Neutrophil (primary cell): ENCODE results near the gene EXOC3L4.

ENCODE experiments used
- H3K27ac ChIP-seq: fragments of 200-600 bp; sonication (generic); 2 replicates; pipeline ENCODE4 v1.5.1; 2016; ENCODE audit warnings: mild to moderate bottlenecking, moderate library complexity
- H3K27me3 ChIP-seq: fragments of 200-600 bp; sonication (generic); 2 replicates; pipeline ENCODE4 v1.6.0; 2016; ENCODE audit warnings: mild to moderate bottlenecking
- H3K36me3 ChIP-seq: fragments of 200-600 bp; sonication (generic); 2 replicates; pipeline ENCODE4 v1.5.1; 2017
- H3K4me1 ChIP-seq, 2 experiments: fragments of 200-600 bp in 1 of 2; sonication (generic) in 1 of 2; 1 replicate in 1 of 2; 2 replicates in 1 of 2; pipeline versions ENCODE4 v1.5.1 to v1.6.1; 2013 to 2016; ENCODE audit warnings: low read depth in 1 of 2, low read length in 1 of 2, mild to moderate bottlenecking in 1 of 2, moderate library complexity in 1 of 2; ENCODE audit not compliant: control insufficient read depth in 1 of 2, insufficient read depth in 1 of 2
- H3K4me3 ChIP-seq, 2 experiments: fragments of 200-600 bp in 1 of 2; sonication (generic) in 1 of 2; 1 replicate in 1 of 2; 2 replicates in 1 of 2; pipeline ENCODE4 v1.5.1; 2013 to 2016; ENCODE audit warnings: low read depth in 1 of 2, low read length in 1 of 2, mild to moderate bottlenecking in 1 of 2, moderate library complexity in 1 of 2
- H3K9me3 ChIP-seq: fragments of 200-600 bp; sonication (generic); 2 replicates; pipeline ENCODE4 v1.5.1; 2016
- TF ChIP-seq, protein P1 (sequence below): fragments of 200-600 bp; sonication (generic); IDR thresholded peaks from 2 replicates; pipeline ENCODE4 v1.5.1; 2016; ENCODE audit warnings: antibody characterized with exemption

The EXOC3L4 gene

DNA sequence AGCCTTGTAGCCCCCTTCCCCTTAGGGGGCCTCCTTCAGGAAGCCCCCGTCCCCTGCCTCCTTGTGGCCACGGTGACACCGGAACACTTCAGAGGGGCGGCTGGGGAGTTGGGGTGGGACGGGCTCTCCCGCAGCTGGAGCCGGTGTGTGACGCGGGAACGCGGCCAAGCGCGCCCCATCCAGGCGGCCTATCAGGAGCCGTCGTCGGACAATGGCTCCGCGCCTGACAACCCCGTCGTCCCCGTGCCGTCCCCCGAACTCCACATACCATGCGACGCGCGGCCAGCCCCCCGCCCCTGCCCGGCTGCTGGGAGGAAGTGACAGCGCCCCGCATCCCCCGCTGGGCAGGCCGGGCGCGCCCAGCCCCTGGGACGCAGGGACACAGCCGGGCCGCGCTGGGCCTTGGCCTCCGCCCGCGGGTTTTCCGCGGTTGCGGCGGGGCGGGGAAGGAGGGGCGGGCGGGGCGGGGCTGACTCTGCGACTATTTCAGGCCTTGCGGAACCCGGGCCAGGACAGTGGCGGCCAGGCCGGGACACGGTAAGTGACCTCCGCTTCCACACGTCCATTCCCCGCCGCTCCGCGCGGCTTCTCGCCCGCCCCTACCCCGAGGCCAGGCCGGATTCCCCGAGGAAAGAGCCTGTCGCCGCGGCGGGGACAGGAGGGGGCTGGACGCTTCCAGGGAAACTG, 28.6 kb downstream of the EXOC3L4 start, which contains the start of gene TNFAIP2:
Gene TNFAIP2 (plus strand): TSS at position 515 of the 687 bp plus-strand sequence. CDS start 2,997 bp downstream, outside the sequence.
- H3K36me3 ChIP-seq = peaks cover 39% of the 10 kb centered on the region
- H3K9me3 ChIP-seq = no peaks in the 10 kb centered on the region
- TF ChIP-seq, protein P1, sequence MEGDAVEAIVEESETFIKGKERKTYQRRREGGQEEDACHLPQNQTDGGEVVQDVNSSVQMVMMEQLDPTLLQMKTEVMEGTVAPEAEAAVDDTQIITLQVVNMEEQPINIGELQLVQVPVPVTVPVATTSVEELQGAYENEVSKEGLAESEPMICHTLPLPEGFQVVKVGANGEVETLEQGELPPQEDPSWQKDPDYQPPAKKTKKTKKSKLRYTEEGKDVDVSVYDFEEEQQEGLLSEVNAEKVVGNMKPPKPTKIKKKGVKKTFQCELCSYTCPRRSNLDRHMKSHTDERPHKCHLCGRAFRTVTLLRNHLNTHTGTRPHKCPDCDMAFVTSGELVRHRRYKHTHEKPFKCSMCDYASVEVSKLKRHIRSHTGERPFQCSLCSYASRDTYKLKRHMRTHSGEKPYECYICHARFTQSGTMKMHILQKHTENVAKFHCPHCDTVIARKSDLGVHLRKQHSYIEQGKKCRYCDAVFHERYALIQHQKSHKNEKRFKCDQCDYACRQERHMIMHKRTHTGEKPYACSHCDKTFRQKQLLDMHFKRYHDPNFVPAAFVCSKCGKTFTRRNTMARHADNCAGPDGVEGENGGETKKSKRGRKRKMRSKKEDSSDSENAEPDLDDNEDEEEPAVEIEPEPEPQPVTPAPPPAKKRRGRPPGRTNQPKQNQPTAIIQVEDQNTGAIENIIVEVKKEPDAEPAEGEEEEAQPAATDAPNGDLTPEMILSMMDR = no peak
- H3K4me3 ChIP-seq = peak within 1 kb of the TSS; percentile 97 to 98
- peaks cover 63 to 70% of the 10 kb centered on the region in 2 experiments for H3K4me1 ChIP-seq
- H3K27ac ChIP-seq = peak within 1 kb of the TSS; percentile 97
- H3K27me3 ChIP-seq = no peaks in the 10 kb centered on the region

DNA sequence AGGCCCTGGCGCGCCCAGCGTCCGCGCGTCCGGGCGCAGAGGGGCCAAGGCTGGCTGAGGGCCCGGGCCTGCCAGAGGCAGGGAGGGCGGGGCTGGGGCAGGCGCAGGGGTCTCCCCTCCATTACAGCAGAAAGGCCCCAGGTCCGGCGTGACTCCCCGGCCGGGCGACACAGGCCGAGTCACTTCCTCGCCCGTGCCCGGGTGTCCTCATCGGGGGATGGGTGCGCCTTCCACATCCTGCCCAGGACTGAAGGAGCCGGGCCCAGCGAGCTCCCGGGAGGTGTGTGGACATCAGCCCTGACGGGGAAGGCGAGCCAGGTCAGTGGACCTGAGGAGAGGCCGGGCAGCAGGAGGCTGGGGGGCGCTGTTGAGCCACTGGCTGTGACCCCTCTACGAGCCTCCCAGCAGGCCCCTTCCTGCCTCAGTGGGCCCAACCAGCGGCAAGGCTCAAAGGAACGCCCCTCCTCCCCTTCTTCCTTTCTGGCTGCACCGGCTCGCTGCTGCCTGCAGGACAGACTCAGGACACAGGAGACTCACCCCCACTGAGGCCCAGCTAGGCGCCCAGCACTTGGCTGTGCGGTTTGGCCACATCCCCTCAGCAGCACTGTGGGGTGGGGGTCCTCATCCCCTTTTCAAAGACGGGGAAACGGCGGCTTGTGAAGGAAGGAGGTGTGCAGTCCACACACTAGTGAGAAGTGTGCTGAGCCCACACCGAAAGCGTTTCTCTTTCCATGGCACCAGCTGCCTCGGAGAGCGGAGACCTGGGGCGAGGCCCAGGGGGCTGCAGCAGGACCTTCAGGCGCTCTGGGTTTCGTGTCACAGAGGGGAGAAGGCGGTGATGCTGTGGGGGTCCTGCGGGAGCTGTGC, 29.3 kb downstream of the EXOC3L4 start:
- no peaks in the 10 kb centered on the region for H3K9me3 ChIP-seq
- TF ChIP-seq, protein P1 = peak; percentile 36
- H3K4me1 ChIP-seq = peaks cover 56 to 69% of the 10 kb centered on the region in 2 experiments
- H3K27ac ChIP-seq = peak overlapping the region; percentile 97
- peak overlapping the region; percentile 97 to 98 for H3K4me3 ChIP-seq
- H3K27me3 ChIP-seq = no peaks in the 10 kb centered on the region
- peaks cover 46% of the 10 kb centered on the region for H3K36me3 ChIP-seq

DNA sequence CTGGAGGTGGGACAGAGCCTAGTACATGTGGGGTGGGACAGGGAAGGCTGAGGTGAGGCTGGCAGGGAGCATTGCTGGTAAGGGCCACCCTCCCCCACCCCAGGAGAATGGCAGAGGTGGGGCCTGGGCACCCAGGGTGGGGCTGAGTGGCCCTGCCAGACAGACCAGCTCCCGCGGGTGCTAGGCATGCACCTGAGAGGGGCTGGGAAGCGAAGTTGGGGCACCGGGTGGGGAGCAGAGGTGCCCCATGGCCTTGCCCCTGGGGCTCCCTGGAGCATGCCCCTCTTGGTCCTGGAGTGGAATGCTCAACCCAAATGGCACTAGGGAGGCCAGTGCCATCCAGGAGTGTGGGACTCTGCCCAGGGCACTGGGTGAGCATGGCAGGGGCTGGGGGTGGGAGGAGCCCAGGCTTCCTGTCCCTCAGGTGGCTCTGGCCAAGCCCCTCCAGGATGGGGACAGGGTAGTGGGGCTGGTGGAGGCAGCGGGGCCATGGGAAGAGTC, 30.0 kb downstream of the EXOC3L4 start:
- Histone ChIP-seq H3K36me3 (peaks cover 53% of the 10 kb centered on the region), H3K9me3 (no peaks in the 10 kb centered on the region), H3K4me3 (peak overlapping the region; percentile 97 to 98), H3K4me1 (peaks cover 52 to 67% of the 10 kb centered on the region in 2 experiments), H3K27ac (peak overlapping the region; percentile 97), H3K27me3 (no peaks in the 10 kb centered on the region)
- TF ChIP-seq, protein P1 = no peak

DNA sequence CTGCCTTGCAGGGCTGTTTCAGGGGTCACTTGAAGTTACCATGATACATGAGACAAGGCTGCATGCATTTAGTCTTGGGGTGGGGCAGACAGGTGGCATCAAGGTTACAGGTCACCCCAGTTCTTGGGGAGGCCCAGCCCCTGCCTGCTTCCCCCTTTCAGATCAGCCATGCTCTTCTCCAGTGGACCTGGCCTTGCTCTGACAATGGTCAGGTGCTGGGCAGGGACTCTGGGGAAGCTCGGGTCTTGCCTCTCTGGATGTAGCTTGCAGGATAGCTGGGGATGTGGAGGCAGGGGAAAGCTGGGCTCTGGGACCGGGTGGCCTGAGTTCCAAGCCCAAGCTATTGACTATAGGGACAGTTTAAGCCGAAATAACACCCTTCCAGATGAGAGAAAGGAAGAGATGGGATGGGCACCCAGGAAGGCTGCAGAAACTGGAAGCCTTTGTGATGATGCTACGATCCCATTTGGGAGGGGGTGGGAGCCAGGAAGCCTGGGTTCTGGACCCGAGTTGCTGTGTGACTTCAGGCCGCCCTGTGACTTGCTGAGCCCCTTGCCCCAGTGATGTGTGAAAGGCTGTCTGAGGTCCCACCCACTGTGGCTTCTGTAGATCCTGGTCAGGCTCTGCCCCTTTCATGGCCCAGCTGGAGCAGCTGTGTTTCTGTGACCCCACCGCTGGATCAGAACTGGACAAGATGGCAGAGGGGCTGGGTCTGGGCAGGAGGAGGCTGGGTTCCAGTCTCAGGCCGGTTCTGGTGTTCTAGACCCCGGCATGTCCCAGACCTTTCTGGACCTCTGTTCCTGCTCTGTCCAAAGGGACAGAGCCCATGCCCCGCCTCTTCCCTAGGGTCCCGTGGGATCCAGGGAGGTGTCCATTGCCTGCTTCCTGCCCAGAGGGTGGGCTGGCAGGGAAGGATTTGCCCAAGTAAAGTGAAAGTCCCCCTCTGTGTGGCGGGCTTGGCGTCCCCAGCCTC, 30.9 kb downstream of the EXOC3L4 start:
- Histone ChIP-seq H3K27ac (peak overlapping the region; percentile 97), H3K9me3 (no peaks in the 10 kb centered on the region), H3K4me3 (peak overlapping the region; percentile 97 to 98), H3K4me1 (peaks cover 43 to 59% of the 10 kb centered on the region in 2 experiments), H3K36me3 (peaks cover 62% of the 10 kb centered on the region), H3K27me3 (no peaks in the 10 kb centered on the region)
- TF ChIP-seq, protein P1 = no peak
